HepG2 (cell line): ENCODE data around the gene HAPLN3. TPM values are rescaled to one million over a fixed set of nuclear protein-coding genes. Genes with fewer than 3 reads are reported as not detected.

Experiments
- ATAC-seq: fragments of 200-7000 bp; cut with Tn5 transposase; 3 replicates; pipeline ENCODE4 v1.9.1; 2020; ENCODE audit warnings: mild to moderate bottlenecking, moderate library complexity
- BruUV-seq: library from RNA; stranded (reverse); fragments of 400-500 nt; replicated peaks from 2 replicates; lab custom pipeline; 2021; lab: Mats Ljungman, UMichigan
- CTCF ChIA-PET: fragments of 300-600 bp; formaldehyde crosslinking; extraction: SDS; loops from one replicate; lab custom pipeline; 2021; ENCODE audit warnings: low total read pairs, inconsistent platforms, low intra/inter-chr PET ratio; lab: Yijun Ruan, JAX
- POLR2A ChIA-PET: fragments of 350-600 bp; sonication (Branson Sonifier 250); formaldehyde crosslinking; loops from one replicate; lab custom pipeline; 2020; ENCODE audit warnings: antibody characterized with exemption, inconsistent platforms; lab: Yijun Ruan, JAX
- DNase-seq: peaks from one replicate; pipeline ENCODE4 v3.0.0-alpha.2; 2015; ENCODE audit warnings: low spot score
- FAIRE-seq: peaks from 3 replicates; lab custom pipeline; 2011; peaks lifted over from hg19 to GRCh38; lab: Jason Lieb, UNC
- H2AFZ ChIP-seq: one replicate; pipeline ENCODE4 v1.6.1; 2011; ENCODE audit warnings: low read length, inconsistent platforms
- H3K27ac ChIP-seq: fragments of 300-600 bp; 3 replicates; pipeline ENCODE4 v1.8.0; 2011; ENCODE audit warnings: mixed run types, mild to moderate bottlenecking, mixed read lengths, low read length, inconsistent platforms; ENCODE audit not compliant: insufficient read depth; ENCODE audit errors: extremely low read length
- H3K27me3 ChIP-seq, 2 experiments: fragments of 200-600 bp in 1 of 2; 2 replicates in 1 of 2; 3 replicates in 1 of 2; pipeline versions ENCODE4 v1.6.0 to v1.8.0; 2011; ENCODE audit warnings: low read length in 2 of 2, mild to moderate bottlenecking in 2 of 2, moderate library complexity in 2 of 2, inconsistent platforms in 1 of 2; ENCODE audit not compliant: insufficient read depth in 2 of 2, control insufficient read depth in 1 of 2
- H3K36me3 ChIP-seq, 2 experiments: fragments of 200-600 bp in 1 of 2; replicated peaks in 1 of 2; 2 replicates in 1 of 2; 3 replicates in 1 of 2; pipeline versions ENCODE4 v1.5.1 to v1.8.0; 2011; ENCODE audit warnings: low read length in 2 of 2, inconsistent platforms in 1 of 2; ENCODE audit not compliant: insufficient read depth in 2 of 2, control insufficient read depth in 1 of 2
- H3K4me1 ChIP-seq: 2 replicates; pipeline ENCODE4 v1.5.1; 2012; ENCODE audit warnings: low read length, inconsistent platforms; ENCODE audit not compliant: insufficient read depth
- H3K4me2 ChIP-seq: 2 replicates; pipeline ENCODE4 v1.6.0; 2011; ENCODE audit warnings: low read depth, low read length, inconsistent platforms
- H3K4me3 ChIP-seq, 3 experiments: fragments of 200-600 bp in 1 of 3; sonication (generic), shearing (Covaris generic) in 1 of 3; replicated peaks in 1 of 3; 2 replicates each; pipeline ENCODE4 v1.5.1; 2011 to 2016; ENCODE audit warnings: low read length in 3 of 3, inconsistent platforms in 2 of 3, low read depth in 2 of 3, mild to moderate bottlenecking in 2 of 3, control low read depth in 1 of 3, mixed read lengths in 1 of 3; ENCODE audit not compliant: insufficient read depth in 1 of 3
- H3K79me2 ChIP-seq: one replicate; pipeline ENCODE4 v1.6.1; 2011; ENCODE audit warnings: low read length, inconsistent platforms; ENCODE audit not compliant: insufficient read depth
- H3K9ac ChIP-seq: 2 replicates; pipeline ENCODE4 v1.6.0; 2011; ENCODE audit warnings: mild to moderate bottlenecking, low read depth, low read length, inconsistent platforms; ENCODE audit not compliant: insufficient read depth
- H3K9me3 ChIP-seq: 2 replicates; pipeline ENCODE4 v1.5.1; 2012; ENCODE audit warnings: mild to moderate bottlenecking, low read length
- H4K20me1 ChIP-seq: 2 replicates; pipeline ENCODE4 v1.6.0; 2011; ENCODE audit warnings: inconsistent platforms, mild to moderate bottlenecking, low read length, moderate library complexity; ENCODE audit not compliant: insufficient read depth
- CTCF ChIP-seq: sonication (generic); formaldehyde crosslinking; IDR thresholded peaks from 2 replicates; pipeline ENCODE4 v1.5.0; 2020; ENCODE audit warnings: mild to moderate bottlenecking, missing genetic modification reagents, moderate library complexity
- FOSL2 ChIP-seq: sonication (generic); formaldehyde crosslinking; IDR thresholded peaks from 2 replicates; pipeline ENCODE4 v1.4.0; 2020; ENCODE audit warnings: missing genetic modification reagents
- FOXC1 ChIP-seq: sonication (generic); formaldehyde crosslinking; IDR thresholded peaks from 2 replicates; pipeline ENCODE4 v1.8.0; 2022; ENCODE audit warnings: mild to moderate bottlenecking, missing genetic modification reagents, borderline replicate concordance
- HMGXB4 ChIP-seq, 2 experiments: sonication (generic) in 1 of 2; formaldehyde crosslinking in 1 of 2; IDR thresholded peaks; 2 replicates each; pipeline versions ENCODE4 v1.4.0 to v1.6.1; 2018 to 2020; ENCODE audit warnings: missing genetic modification reagents in 2 of 2, borderline replicate concordance in 1 of 2, low read depth in 1 of 2, mild to moderate bottlenecking in 1 of 2, missing biosample characterization in 1 of 2
- KLF15 ChIP-seq: sonication (generic); formaldehyde crosslinking; IDR thresholded peaks from 2 replicates; pipeline ENCODE4 v1.8.1; 2023; ENCODE audit warnings: borderline replicate concordance, mild to moderate bottlenecking, inconsistent platforms, missing genetic modification reagents, mixed read lengths
- NFRKB ChIP-seq: fragments of 450-650 bp; IDR thresholded peaks from 2 replicates; pipeline ENCODE4 v1.6.1; 2017
- ZNF160 ChIP-seq: sonication (generic); formaldehyde crosslinking; IDR thresholded peaks from 2 replicates; pipeline ENCODE4 v1.8.0; 2022; ENCODE audit warnings: mild to moderate bottlenecking, inconsistent platforms, missing genetic modification reagents
- ZNF263 ChIP-seq: sonication (generic); formaldehyde crosslinking; IDR thresholded peaks from 2 replicates; pipeline ENCODE4 v1.4.0; 2020; ENCODE audit warnings: missing genetic modification reagents
- WGBS: methylation state at CpG from one replicate; pipeline ENCODE4 v1.1.6; 2017; ENCODE audit warnings: low lambda C conversion rate; 5-methylcytosine and 5-hydroxymethylcytosine counted together
- in situ Hi-C: cut with HindIII; loops from 2 replicates; pipeline ENCODE4 v1.10.0; 2017; ENCODE audit warnings: low pct_unique_long_range_greater_than_20kb; ENCODE audit not compliant: extremely low pct_ligation_motif_present
- intact Hi-C: fragments of 100-400 bp; cut with micrococcal nuclease; formaldehyde crosslinking; loops from one replicate; pipeline ENCODE4 v1.10.0; 2022; ENCODE audit not compliant: unreplicated experiment
- polyA plus RNA-seq, 8 experiments: library from polyadenylated mRNA; depleted of rRNA in 3 of 8; stranded (reverse) in 7 of 8; unstranded in 1 of 8; fragments of >200 nt; fragmentation: Illumina TruSeq in 4 of 8; extraction: Trizol in 4 of 8; gene quantifications; 2 replicates each; pipeline versions ENCODE4 v1.2.1 to v1.2.3, GENCODE V29; 2011 to 2016; ENCODE audit warnings: low read depth in 4 of 8, missing spikeins in 1 of 8, mixed read lengths in 1 of 8; ENCODE audit not compliant: insufficient read depth in 1 of 8
- total RNA-seq, 5 experiments: library from RNA; depleted of rRNA; stranded (reverse); fragments of >200 nt; fragmentation: Illumina TruSeq; extraction: Trizol; gene quantifications; 2 replicates each; pipeline ENCODE4 v1.2.3, GENCODE V29; 2016; ENCODE audit warnings: low read depth in 1 of 5

The HAPLN3 gene
- total and polyA plus RNA-seq, 2 of the 13 experiments (the other 11 are each of a cell fraction or from before 2014, with no cell fraction given) = 0.09 TPM; not detected in 1

- H3K27ac ChIP-seq = no peak overlapping the region
- TF ChIP-seq ZNF263 (CRISPR knock-in tag) (no peak), FOSL2 (CRISPR knock-in tag) (no peak), ZNF160 (CRISPR knock-in tag) (no peak), FOXC1 (CRISPR knock-in tag) (no peak), NFRKB (no peak), CTCF (CRISPR knock-in tag) (no peak), HMGXB4 (CRISPR knock-in tag; IDR thresholded peaks at IDR 0.05; ENCODE audit: borderline replicate concordance in 1 of 2, low read depth in 1 of 2) (no peak), KLF15 (CRISPR knock-in tag) (no peak)
- no peak overlapping the region for H3K4me3 ChIP-seq
- H3K36me3 ChIP-seq = no peaks in the 10 kb centered on the region
- DNase-seq (no peak), ATAC-seq (no peak), FAIRE-seq (no peak)
- 6% methylated on average over 3 of the region's 4 CpGs for WGBS
- no peak overlapping the region for H3K9ac ChIP-seq
- H3K4me1 ChIP-seq = peaks cover 16% of the 10 kb centered on the region
- H2AFZ ChIP-seq = no peak overlapping the region
- no TSS peak for BruUV-seq
- in situ Hi-C loops (no loop called here), intact Hi-C loops (loop anchor here (10.0 kb wide), 1 partner anchor 284 kb away; no protein-coding TSS in a partner anchor)
- no peaks in the 10 kb centered on the region for H3K9me3 ChIP-seq
- H4K20me1 ChIP-seq = no peaks in the 10 kb centered on the region
- H3K79me2 ChIP-seq = no peaks in the 10 kb centered on the region
- peaks cover 10 to 27% of the 10 kb centered on the region in 2 experiments; a peak in 4 of 5 replicates for H3K27me3 ChIP-seq
- no peak overlapping the region for H3K4me2 ChIP-seq
- POLR2A ChIA-PET = no interaction called here
- CTCF ChIA-PET = no interaction called here
These were observed 4.8 kb downstream of the HAPLN3 start for GRCh38 chr15:88890495-88890894.
